Spleen (tissue), 7 donors: ENCODE results near the gene GJB5.

ENCODE experiments used
- CTCF ChIP-seq, 11 experiments: fragments of 200-600 bp in 7 of 11; fragments of 450-650 bp in 4 of 11; sonication (generic) in 4 of 11; IDR thresholded peaks in 8 of 11; conservative IDR thresholded peaks in 3 of 11; 1 replicate in 7 of 11; 2 replicates in 4 of 11; pipeline versions ENCODE4 v1.4.0 to v1.8.0; 2016 to 2021; ENCODE audit warnings: antibody characterized with exemption in 11 of 11, inconsistent platforms in 4 of 11, mild to moderate bottlenecking in 1 of 11
- POLR2A ChIP-seq, 3 donors: fragments of 450-650 bp; IDR thresholded peaks; one replicate each; pipeline ENCODE4 v1.5.1; 2017; ENCODE audit warnings: antibody characterized with exemption in 3 of 3, mild to moderate bottlenecking in 1 of 3
- donor health status: DM: no; HTN: no; CAD: no; lungs with moderate emphysema.
- donor health status: DM: no; HTN: no; CAD: no.
- donor health status: DM: no; HTN: no; CAD: no.

- TF ChIP-seq CTCF (IDR thresholded peaks at IDR 0.05 in 8 of 11, conservative IDR thresholded peaks at IDR 0.05 in 3 of 11): no peak
- TF ChIP-seq POLR2A (IDR thresholded peaks at IDR 0.05): no peak
These were observed 4.9 kb upstream of the GJB5 start for GRCh38 chr1:34749992-34750391.
